Liver (tissue), 9 donors: ENCODE results near the gene CLDN5. TPM values are rescaled to one million over a fixed set of nuclear protein-coding genes. Genes with fewer than 3 reads are reported as not detected.

Experiments
- DNase-seq: peaks from one replicate; pipeline ENCODE4 v3.0.0-alpha.2; 2017; ENCODE audit warnings: low spot score
- H3K27ac ChIP-seq, 2 donors: one replicate each; pipeline ENCODE4 v1.7.0; 2013; ENCODE audit warnings: inconsistent platforms in 2 of 2, low read length in 2 of 2, control low read depth in 1 of 2, low read depth in 1 of 2, mild to moderate bottlenecking in 1 of 2
- H3K27me3 ChIP-seq, 4 donors: one replicate each; pipeline versions ENCODE4 v1.6.1 to v1.7.0; 2013; ENCODE audit warnings: low read length in 3 of 4, inconsistent platforms in 1 of 4, mild to moderate bottlenecking in 1 of 4, moderate library complexity in 1 of 4; ENCODE audit not compliant: control insufficient read depth in 4 of 4, insufficient read depth in 4 of 4
- H3K36me3 ChIP-seq, 4 donors: one replicate each; pipeline versions ENCODE4 v1.6.1 to v1.7.0; 2013; ENCODE audit warnings: low read length in 3 of 4, mild to moderate bottlenecking in 3 of 4, low read depth in 1 of 4, moderate library complexity in 1 of 4; ENCODE audit not compliant: control insufficient read depth in 4 of 4, insufficient read depth in 3 of 4
- H3K4me1 ChIP-seq, 4 donors: one replicate each; pipeline versions ENCODE4 v1.6.1 to v1.7.0; 2013; ENCODE audit warnings: low read length in 3 of 4, mild to moderate bottlenecking in 3 of 4, moderate library complexity in 1 of 4; ENCODE audit not compliant: control insufficient read depth in 4 of 4, insufficient read depth in 4 of 4
- H3K4me3 ChIP-seq, 3 donors: one replicate each; pipeline versions ENCODE4 v1.6.1 to v1.7.0; 2013; ENCODE audit warnings: low read length in 3 of 3, control low read depth in 1 of 3, low read depth in 1 of 3, mild to moderate bottlenecking in 1 of 3
- H3K9ac ChIP-seq, 2 donors: one replicate each; pipeline ENCODE4 v1.7.0; 2013; ENCODE audit warnings: low read length in 2 of 2, mild to moderate bottlenecking in 2 of 2, moderate library complexity in 2 of 2, control low read depth in 1 of 2, low read depth in 1 of 2
- H3K9me3 ChIP-seq, 4 donors: one replicate each; pipeline versions ENCODE4 v1.6.1 to v1.7.0; 2013; ENCODE audit warnings: low read length in 3 of 4; ENCODE audit not compliant: control insufficient read depth in 4 of 4
- ATF3 ChIP-seq: IDR thresholded peaks from 2 replicates; pipeline ENCODE4 v1.6.1; 2016; ENCODE audit warnings: antibody characterized with exemption
- CTCF ChIP-seq: fragments of 150-350 bp; IDR thresholded peaks from 2 replicates; pipeline ENCODE4 v1.5.1; 2017; ENCODE audit warnings: improper control_type of control experiment, low read depth, low read length; ENCODE audit not compliant: missing input control
- EGR1 ChIP-seq, 2 donors: IDR thresholded peaks; 2 replicates each; pipeline ENCODE4 v1.6.1; 2016 to 2018; ENCODE audit warnings: antibody characterized with exemption in 2 of 2, low read depth in 2 of 2
- FOXA1 ChIP-seq: IDR thresholded peaks from 2 replicates; pipeline ENCODE4 v1.6.1; 2016; ENCODE audit warnings: antibody characterized with exemption
- FOXA2 ChIP-seq: IDR thresholded peaks from 2 replicates; pipeline ENCODE4 v1.6.1; 2016; ENCODE audit warnings: antibody characterized with exemption
- GABPA ChIP-seq, 2 donors: IDR thresholded peaks in 1 of 2; conservative IDR thresholded peaks in 1 of 2; 2 replicates each; pipeline ENCODE4 v1.6.1; 2016; ENCODE audit warnings: antibody characterized with exemption in 2 of 2, mild to moderate bottlenecking in 1 of 2, moderate library complexity in 1 of 2
- HNF4A ChIP-seq, 2 donors: conservative IDR thresholded peaks; 2 replicates each; pipeline ENCODE4 v1.6.1; 2016; ENCODE audit warnings: antibody characterized with exemption in 2 of 2, mild to moderate bottlenecking in 2 of 2
- JUND ChIP-seq, 2 donors: IDR thresholded peaks; 2 replicates each; pipeline ENCODE4 v1.6.1; 2016; ENCODE audit warnings: antibody characterized with exemption in 2 of 2
- MAX ChIP-seq: IDR thresholded peaks from 2 replicates; pipeline ENCODE4 v1.6.1; 2016; ENCODE audit warnings: antibody characterized with exemption
- NR2F2 ChIP-seq: IDR thresholded peaks from 2 replicates; pipeline ENCODE4 v1.6.1; 2016; ENCODE audit warnings: antibody characterized with exemption
- RAD21 ChIP-seq, 2 donors: IDR thresholded peaks; 2 replicates each; pipeline ENCODE4 v1.6.1; 2016; ENCODE audit warnings: antibody characterized with exemption in 2 of 2, mild to moderate bottlenecking in 2 of 2
- REST ChIP-seq: IDR thresholded peaks from 2 replicates; pipeline ENCODE4 v1.6.1; 2016; ENCODE audit warnings: antibody characterized with exemption, mild to moderate bottlenecking
- RXRA ChIP-seq, 2 donors: IDR thresholded peaks; 2 replicates each; pipeline ENCODE4 v1.6.1; 2017 to 2018; ENCODE audit warnings: antibody characterized with exemption in 2 of 2, mild to moderate bottlenecking in 1 of 2
- SP1 ChIP-seq: IDR thresholded peaks from 2 replicates; pipeline ENCODE4 v1.6.1; 2018; ENCODE audit warnings: antibody characterized with exemption, mild to moderate bottlenecking
- TAF1 ChIP-seq: conservative IDR thresholded peaks from 2 replicates; pipeline ENCODE4 v1.6.1; 2016; ENCODE audit warnings: antibody characterized with exemption, mild to moderate bottlenecking
- YY1 ChIP-seq: IDR thresholded peaks from 2 replicates; pipeline ENCODE4 v1.6.1; 2016; ENCODE audit warnings: antibody characterized with exemption, mild to moderate bottlenecking
- ZBTB33 ChIP-seq: IDR thresholded peaks from 2 replicates; pipeline ENCODE4 v1.6.1; 2016; ENCODE audit warnings: antibody characterized with exemption
- WGBS: extraction: QIAGEN DNeasy Blood & Tissue Kit; methylation state at CpG from one replicate; pipeline ENCODE4 v1.1.7; 2013; 5-methylcytosine and 5-hydroxymethylcytosine counted together
- polyA plus RNA-seq, 2 donors: library from polyadenylated mRNA; stranded (reverse) in 1 of 2; unstranded in 1 of 2; fragments of 200-250 nt in 1 of 2; fragments of >200 nt in 1 of 2; fragmentation: Nextera tagmentation in 1 of 2; extraction: Ambion mirVana in 1 of 2; gene quantifications; one replicate each; pipeline versions ENCODE4 v1.2.1 to v1.2.3, GENCODE V29; 2013 to 2015
- total RNA-seq, 2 donors: library from RNA; depleted of rRNA; stranded (reverse); fragments of >200 nt; gene quantifications; one replicate each; pipeline ENCODE4 v1.2.3, GENCODE V29; 2014
- donor health status: healthy.
- donor health status: healthy.
- donor health status: healthy.
- donor health status: healthy.
- donor health status: healthy.

CLDN5 gene
- total and polyA plus RNA-seq, 4 donors: 15.6 to 31.5 (median 22.4) TPM

- H3K27me3 ChIP-seq: no peaks in the 10 kb centered on the region
- no peak for DNase-seq
- no peaks in the 10 kb centered on the region for H3K9me3 ChIP-seq
- H3K4me3 ChIP-seq: no peak overlapping the region
- H3K27ac ChIP-seq: no peak overlapping the region
- no peaks in the 10 kb centered on the region for H3K36me3 ChIP-seq
- 93% methylated on average over 9 of the region's 9 CpGs for WGBS
- no peaks in the 10 kb centered on the region for H3K4me1 ChIP-seq
- TF ChIP-seq RAD21 (IDR thresholded peaks at IDR 0.05) (no peak), RXRA (IDR thresholded peaks at IDR 0.05) (no peak), CTCF (no peak), FOXA1 (no peak), YY1 (no peak), GABPA (IDR thresholded peaks at IDR 0.05 in 1 of 2, conservative IDR thresholded peaks at IDR 0.05 in 1 of 2) (no peak), SP1 (no peak), NR2F2 (no peak), EGR1 (IDR thresholded peaks at IDR 0.05; ENCODE audit: low read depth in 2 of 2) (no peak), HNF4A (conservative IDR thresholded peaks at IDR 0.05) (no peak), JUND (IDR thresholded peaks at IDR 0.05) (no peak), MAX (no peak), REST (no peak), FOXA2 (no peak), ZBTB33 (no peak), TAF1 (no peak)
- no peak overlapping the region for H3K9ac ChIP-seq
These were observed 12.4 kb upstream of the CLDN5 start for GRCh38 chr22:19536564-19536963.

- Histone ChIP-seq H3K4me3 (no peak overlapping the region), H3K27me3 (no peaks in the 10 kb centered on the region), H3K27ac (no peak overlapping the region), H3K4me1 (no peaks in the 10 kb centered on the region), H3K9me3 (no peaks in the 10 kb centered on the region), H3K36me3 (no peaks in the 10 kb centered on the region), H3K9ac (no peak overlapping the region)
- 60% methylated on average over 3 of the region's 3 CpGs for WGBS
- no peak for DNase-seq
- no peak for TF ChIP-seq SP1
- no peak for TF ChIP-seq EGR1 (IDR thresholded peaks at IDR 0.05; ENCODE audit: low read depth in 2 of 2)
- TF ChIP-seq YY1: no peak
- TF ChIP-seq RAD21 (IDR thresholded peaks at IDR 0.05): no peak
- TF ChIP-seq CTCF: no peak
- TF ChIP-seq FOXA2: no peak
- TF ChIP-seq REST: no peak
- TF ChIP-seq NR2F2: no peak
- TF ChIP-seq HNF4A (conservative IDR thresholded peaks at IDR 0.05): no peak
- TF ChIP-seq RXRA (IDR thresholded peaks at IDR 0.05): no peak
- TF ChIP-seq TAF1: no peak
- no peak for TF ChIP-seq ATF3
- no peak for TF ChIP-seq JUND (IDR thresholded peaks at IDR 0.05)
These were observed 10.8 kb upstream of the CLDN5 start for GRCh38 chr22:19535001-19535400.
